Testis (tissue), 2 donors: ENCODE results near the gene SEC23IP.

Source experiments
- CTCF ChIP-seq, 3 experiments: fragments of 450-650 bp in 2 of 3; fragments of 200-600 bp in 1 of 3; sonication (generic) in 1 of 3; IDR thresholded peaks; one replicate each; pipeline ENCODE4 v1.5.1; 2016 to 2019; ENCODE audit warnings: antibody characterized with exemption in 3 of 3, mild to moderate bottlenecking in 2 of 3, moderate library complexity in 1 of 3
- POLR2A ChIP-seq: fragments of 450-650 bp; IDR thresholded peaks from one replicate; pipeline ENCODE4 v1.6.1; 2017; ENCODE audit warnings: antibody characterized with exemption, mild to moderate bottlenecking, moderate library complexity

- no peak for TF ChIP-seq CTCF (IDR thresholded peaks at IDR 0.05)
- no peak for TF ChIP-seq POLR2A
Measured at GRCh38 chr10:119947300-119947699, 54.8 kb downstream of the SEC23IP start.
